Measurements from ENCODE around the gene SCAPER. TPM values are rescaled to one million over a fixed set of nuclear protein-coding genes. Genes with fewer than 3 reads are reported as not detected.

SCAPER gene
- total RNA-seq, 1 experiment from 2014 or later, result 15.3 TPM

DNA sequence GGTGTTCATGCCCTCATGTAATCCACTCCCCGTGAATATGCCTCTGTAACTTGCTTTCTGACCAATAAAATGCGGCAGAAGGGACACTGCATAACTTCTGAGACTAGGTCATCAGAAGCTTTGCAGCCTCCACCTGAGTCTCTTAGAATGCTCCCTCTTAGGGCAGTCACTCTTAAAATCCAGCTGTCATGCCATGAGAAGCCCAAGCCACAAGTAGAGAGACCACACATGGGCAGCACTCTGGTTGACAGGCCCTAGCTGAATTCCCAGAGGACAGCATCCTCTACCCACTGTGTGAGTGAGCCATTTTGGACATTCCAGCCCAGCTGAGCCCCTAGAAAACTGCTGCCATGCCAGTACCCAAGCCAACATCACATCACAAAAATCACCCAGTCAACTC is 41.4 kb downstream of the SCAPER start:
- TF ChIP-seq POLR2AphosphoS5 (IDR thresholded peaks at IDR 0.05; ENCODE audit: low read depth, low read length), result no peak
- no peak for TF ChIP-seq TCF7L2 (IDR thresholded peaks at IDR 0.05; ENCODE audit: low read depth, low read length)
- TF ChIP-seq, protein P1, sequence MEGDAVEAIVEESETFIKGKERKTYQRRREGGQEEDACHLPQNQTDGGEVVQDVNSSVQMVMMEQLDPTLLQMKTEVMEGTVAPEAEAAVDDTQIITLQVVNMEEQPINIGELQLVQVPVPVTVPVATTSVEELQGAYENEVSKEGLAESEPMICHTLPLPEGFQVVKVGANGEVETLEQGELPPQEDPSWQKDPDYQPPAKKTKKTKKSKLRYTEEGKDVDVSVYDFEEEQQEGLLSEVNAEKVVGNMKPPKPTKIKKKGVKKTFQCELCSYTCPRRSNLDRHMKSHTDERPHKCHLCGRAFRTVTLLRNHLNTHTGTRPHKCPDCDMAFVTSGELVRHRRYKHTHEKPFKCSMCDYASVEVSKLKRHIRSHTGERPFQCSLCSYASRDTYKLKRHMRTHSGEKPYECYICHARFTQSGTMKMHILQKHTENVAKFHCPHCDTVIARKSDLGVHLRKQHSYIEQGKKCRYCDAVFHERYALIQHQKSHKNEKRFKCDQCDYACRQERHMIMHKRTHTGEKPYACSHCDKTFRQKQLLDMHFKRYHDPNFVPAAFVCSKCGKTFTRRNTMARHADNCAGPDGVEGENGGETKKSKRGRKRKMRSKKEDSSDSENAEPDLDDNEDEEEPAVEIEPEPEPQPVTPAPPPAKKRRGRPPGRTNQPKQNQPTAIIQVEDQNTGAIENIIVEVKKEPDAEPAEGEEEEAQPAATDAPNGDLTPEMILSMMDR (IDR thresholded peaks at IDR 0.05), result no peak
- TF ChIP-seq SIN3A (IDR thresholded peaks at IDR 0.05; ENCODE audit: borderline replicate concordance, insufficient read depth, low read depth, low read length), result no peak
- TF ChIP-seq, protein P2, sequence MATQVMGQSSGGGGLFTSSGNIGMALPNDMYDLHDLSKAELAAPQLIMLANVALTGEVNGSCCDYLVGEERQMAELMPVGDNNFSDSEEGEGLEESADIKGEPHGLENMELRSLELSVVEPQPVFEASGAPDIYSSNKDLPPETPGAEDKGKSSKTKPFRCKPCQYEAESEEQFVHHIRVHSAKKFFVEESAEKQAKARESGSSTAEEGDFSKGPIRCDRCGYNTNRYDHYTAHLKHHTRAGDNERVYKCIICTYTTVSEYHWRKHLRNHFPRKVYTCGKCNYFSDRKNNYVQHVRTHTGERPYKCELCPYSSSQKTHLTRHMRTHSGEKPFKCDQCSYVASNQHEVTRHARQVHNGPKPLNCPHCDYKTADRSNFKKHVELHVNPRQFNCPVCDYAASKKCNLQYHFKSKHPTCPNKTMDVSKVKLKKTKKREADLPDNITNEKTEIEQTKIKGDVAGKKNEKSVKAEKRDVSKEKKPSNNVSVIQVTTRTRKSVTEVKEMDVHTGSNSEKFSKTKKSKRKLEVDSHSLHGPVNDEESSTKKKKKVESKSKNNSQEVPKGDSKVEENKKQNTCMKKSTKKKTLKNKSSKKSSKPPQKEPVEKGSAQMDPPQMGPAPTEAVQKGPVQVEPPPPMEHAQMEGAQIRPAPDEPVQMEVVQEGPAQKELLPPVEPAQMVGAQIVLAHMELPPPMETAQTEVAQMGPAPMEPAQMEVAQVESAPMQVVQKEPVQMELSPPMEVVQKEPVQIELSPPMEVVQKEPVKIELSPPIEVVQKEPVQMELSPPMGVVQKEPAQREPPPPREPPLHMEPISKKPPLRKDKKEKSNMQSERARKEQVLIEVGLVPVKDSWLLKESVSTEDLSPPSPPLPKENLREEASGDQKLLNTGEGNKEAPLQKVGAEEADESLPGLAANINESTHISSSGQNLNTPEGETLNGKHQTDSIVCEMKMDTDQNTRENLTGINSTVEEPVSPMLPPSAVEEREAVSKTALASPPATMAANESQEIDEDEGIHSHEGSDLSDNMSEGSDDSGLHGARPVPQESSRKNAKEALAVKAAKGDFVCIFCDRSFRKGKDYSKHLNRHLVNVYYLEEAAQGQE (IDR thresholded peaks at IDR 0.05; ENCODE audit: insufficient read depth in 1 of 2, low read depth in 2 of 2, low read length in 1 of 2), result no peak
- no peak overlapping the region for H3K4me3 ChIP-seq (ENCODE audit: low read depth in 2 of 2, low read length in 2 of 2)
- no peaks in the 10 kb centered on the region for H3K27me3 ChIP-seq (ENCODE audit: control insufficient read depth, insufficient read depth, low read length)
- ChIA-PET POLR2A (no interaction called here), CTCF (no interaction called here)
- no peaks in the 10 kb centered on the region for H3K36me3 ChIP-seq (ENCODE audit: control insufficient read depth, insufficient read depth, low read length)
- intact Hi-C loops (cut with micrococcal nuclease; ENCODE audit: unreplicated experiment) (loop anchor here (10.0 kb wide), 1 partner anchor 629 kb away; no protein-coding TSS in a partner anchor), in situ Hi-C loops (cut with HindIII; ENCODE audit: low pct_unique_long_range_greater_than_20kb, low sequenced_read_pairs) (no loop called here)
- no TSS peak for BruUV-seq (replicated peaks)
- H3K9me3 ChIP-seq (ENCODE audit: control insufficient read depth, insufficient read depth, low read depth, low read length), result no peaks in the 10 kb centered on the region
- H3K27ac ChIP-seq (ENCODE audit: low read length), result no peak overlapping the region
- no peaks in the 10 kb centered on the region for H3K4me1 ChIP-seq (ENCODE audit: control insufficient read depth, insufficient read depth, low read length)
- ATAC-seq, result no peak
- DNase-seq (ENCODE audit: low read depth, low spot score), result no peak

DNA sequence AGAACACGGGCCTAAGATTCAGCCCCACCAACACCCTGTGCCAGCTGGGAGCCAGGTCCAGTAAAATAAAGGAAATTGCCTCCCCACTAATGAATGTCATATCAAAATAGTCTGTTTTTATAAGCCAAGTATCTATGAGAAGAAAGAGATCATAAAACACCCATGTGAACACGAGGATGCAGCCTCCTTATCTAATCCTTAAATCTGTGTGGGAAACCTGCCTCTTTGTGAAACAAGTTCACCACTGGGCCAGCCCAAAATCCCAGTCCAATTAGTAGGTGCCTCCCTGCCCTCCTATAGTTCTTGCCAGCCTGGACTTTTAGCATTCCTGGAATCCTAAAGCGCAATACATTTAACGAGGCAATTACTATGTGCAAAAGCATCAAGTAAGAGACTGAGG is 42.0 kb downstream of the SCAPER start:
- intact Hi-C loops (cut with micrococcal nuclease; ENCODE audit: unreplicated experiment), result loop anchor here (10.0 kb wide), 1 partner anchor 628 kb away; no protein-coding TSS in a partner anchor
- in situ Hi-C loops (cut with HindIII; ENCODE audit: low pct_unique_long_range_greater_than_20kb, low sequenced_read_pairs), result no loop called here
- no peak for ATAC-seq

More for the DNA sequence above, 42.0 kb downstream of the SCAPER start:
- Histone ChIP-seq H3K9me3 (ENCODE audit: control insufficient read depth, insufficient read depth, low read depth, low read length) (no peaks in the 10 kb centered on the region), H3K4me1 (ENCODE audit: control insufficient read depth, insufficient read depth, low read length) (no peaks in the 10 kb centered on the region), H3K27ac (ENCODE audit: low read length) (no peak overlapping the region), H3K4me3 (ENCODE audit: low read depth in 2 of 2, low read length in 2 of 2) (no peak overlapping the region), H3K27me3 (ENCODE audit: control insufficient read depth, insufficient read depth, low read length) (no peaks in the 10 kb centered on the region), H3K36me3 (ENCODE audit: control insufficient read depth, insufficient read depth, low read length) (no peaks in the 10 kb centered on the region)
- TF ChIP-seq POLR2AphosphoS5 (IDR thresholded peaks at IDR 0.05; ENCODE audit: low read depth, low read length), result no peak
- TF ChIP-seq, protein P2 (IDR thresholded peaks at IDR 0.05; ENCODE audit: insufficient read depth in 1 of 2, low read depth in 2 of 2, low read length in 1 of 2), result no peak
- TF ChIP-seq, protein P1 (IDR thresholded peaks at IDR 0.05), result no peak
- no peak for TF ChIP-seq SIN3A (IDR thresholded peaks at IDR 0.05; ENCODE audit: borderline replicate concordance, insufficient read depth, low read depth, low read length)
- TF ChIP-seq TCF7L2 (IDR thresholded peaks at IDR 0.05; ENCODE audit: low read depth, low read length), result no peak
- no TSS peak for BruUV-seq (replicated peaks)
- no peak for DNase-seq (ENCODE audit: low read depth, low spot score)
- POLR2A ChIA-PET, result no interaction called here
- CTCF ChIA-PET, result no interaction called here
